Liver (tissue), 3 donors: ENCODE data around the gene MEGF11.

Experiments used
- CTCF ChIP-seq: fragments of 150-350 bp; IDR thresholded peaks from 2 replicates; pipeline ENCODE4 v1.5.1; 2017; ENCODE audit warnings: improper control_type of control experiment, low read depth, low read length; ENCODE audit not compliant: missing input control
- EGR1 ChIP-seq, 2 donors: IDR thresholded peaks; 2 replicates each; pipeline ENCODE4 v1.6.1; 2016 to 2018; ENCODE audit warnings: antibody characterized with exemption in 2 of 2, low read depth in 2 of 2
- GABPA ChIP-seq, 2 donors: IDR thresholded peaks in 1 of 2; conservative IDR thresholded peaks in 1 of 2; 2 replicates each; pipeline ENCODE4 v1.6.1; 2016; ENCODE audit warnings: antibody characterized with exemption in 2 of 2, mild to moderate bottlenecking in 1 of 2, moderate library complexity in 1 of 2
- JUND ChIP-seq, 2 donors: IDR thresholded peaks; 2 replicates each; pipeline ENCODE4 v1.6.1; 2016; ENCODE audit warnings: antibody characterized with exemption in 2 of 2
- SP1 ChIP-seq: IDR thresholded peaks from 2 replicates; pipeline ENCODE4 v1.6.1; 2018; ENCODE audit warnings: antibody characterized with exemption, mild to moderate bottlenecking
- TAF1 ChIP-seq: conservative IDR thresholded peaks from 2 replicates; pipeline ENCODE4 v1.6.1; 2016; ENCODE audit warnings: antibody characterized with exemption, mild to moderate bottlenecking
- YY1 ChIP-seq: IDR thresholded peaks from 2 replicates; pipeline ENCODE4 v1.6.1; 2016; ENCODE audit warnings: antibody characterized with exemption, mild to moderate bottlenecking
- TF ChIP-seq, protein P1 (sequence below): IDR thresholded peaks from 2 replicates; pipeline ENCODE4 v1.6.1; 2016; ENCODE audit warnings: antibody characterized with exemption
- TF ChIP-seq, protein P2 (sequence below): IDR thresholded peaks from 2 replicates; pipeline ENCODE4 v1.6.1; 2016; ENCODE audit warnings: antibody characterized with exemption, mild to moderate bottlenecking
- TF ChIP-seq, protein P3 (sequence below): IDR thresholded peaks from 2 replicates; pipeline ENCODE4 v1.6.1; 2016; ENCODE audit warnings: antibody characterized with exemption
- donor health status: healthy.
- donor health status: healthy.

DNA sequence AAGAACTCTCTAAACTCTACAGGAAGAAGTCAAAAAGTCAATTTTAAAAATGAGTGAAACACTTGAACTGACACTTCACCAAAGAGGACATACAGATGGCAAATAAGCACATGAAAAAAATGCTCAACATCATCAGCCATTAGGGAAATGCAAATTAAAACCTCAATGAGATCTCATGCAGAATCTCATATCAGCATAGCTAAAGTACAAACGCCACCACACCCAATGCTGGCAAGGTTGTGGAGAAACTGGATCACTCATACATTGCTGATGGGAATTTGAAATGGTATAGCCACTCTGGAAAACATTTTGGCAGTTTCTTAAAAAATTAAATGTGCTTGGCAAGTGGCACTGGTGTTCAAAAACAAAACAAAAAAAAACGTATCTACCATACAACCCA, 34.2 kb downstream of the MEGF11 start:
- TF ChIP-seq CTCF = no peak
- no peak for TF ChIP-seq TAF1
- no peak for TF ChIP-seq GABPA (IDR thresholded peaks at IDR 0.05 in 1 of 2, conservative IDR thresholded peaks at IDR 0.05 in 1 of 2)
- no peak for TF ChIP-seq EGR1 (IDR thresholded peaks at IDR 0.05; ENCODE audit: low read depth in 2 of 2)
- TF ChIP-seq, protein P1, sequence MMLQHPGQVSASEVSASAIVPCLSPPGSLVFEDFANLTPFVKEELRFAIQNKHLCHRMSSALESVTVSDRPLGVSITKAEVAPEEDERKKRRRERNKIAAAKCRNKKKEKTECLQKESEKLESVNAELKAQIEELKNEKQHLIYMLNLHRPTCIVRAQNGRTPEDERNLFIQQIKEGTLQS = no peak
- TF ChIP-seq, protein P2, sequence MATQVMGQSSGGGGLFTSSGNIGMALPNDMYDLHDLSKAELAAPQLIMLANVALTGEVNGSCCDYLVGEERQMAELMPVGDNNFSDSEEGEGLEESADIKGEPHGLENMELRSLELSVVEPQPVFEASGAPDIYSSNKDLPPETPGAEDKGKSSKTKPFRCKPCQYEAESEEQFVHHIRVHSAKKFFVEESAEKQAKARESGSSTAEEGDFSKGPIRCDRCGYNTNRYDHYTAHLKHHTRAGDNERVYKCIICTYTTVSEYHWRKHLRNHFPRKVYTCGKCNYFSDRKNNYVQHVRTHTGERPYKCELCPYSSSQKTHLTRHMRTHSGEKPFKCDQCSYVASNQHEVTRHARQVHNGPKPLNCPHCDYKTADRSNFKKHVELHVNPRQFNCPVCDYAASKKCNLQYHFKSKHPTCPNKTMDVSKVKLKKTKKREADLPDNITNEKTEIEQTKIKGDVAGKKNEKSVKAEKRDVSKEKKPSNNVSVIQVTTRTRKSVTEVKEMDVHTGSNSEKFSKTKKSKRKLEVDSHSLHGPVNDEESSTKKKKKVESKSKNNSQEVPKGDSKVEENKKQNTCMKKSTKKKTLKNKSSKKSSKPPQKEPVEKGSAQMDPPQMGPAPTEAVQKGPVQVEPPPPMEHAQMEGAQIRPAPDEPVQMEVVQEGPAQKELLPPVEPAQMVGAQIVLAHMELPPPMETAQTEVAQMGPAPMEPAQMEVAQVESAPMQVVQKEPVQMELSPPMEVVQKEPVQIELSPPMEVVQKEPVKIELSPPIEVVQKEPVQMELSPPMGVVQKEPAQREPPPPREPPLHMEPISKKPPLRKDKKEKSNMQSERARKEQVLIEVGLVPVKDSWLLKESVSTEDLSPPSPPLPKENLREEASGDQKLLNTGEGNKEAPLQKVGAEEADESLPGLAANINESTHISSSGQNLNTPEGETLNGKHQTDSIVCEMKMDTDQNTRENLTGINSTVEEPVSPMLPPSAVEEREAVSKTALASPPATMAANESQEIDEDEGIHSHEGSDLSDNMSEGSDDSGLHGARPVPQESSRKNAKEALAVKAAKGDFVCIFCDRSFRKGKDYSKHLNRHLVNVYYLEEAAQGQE = no peak
- TF ChIP-seq YY1 = no peak
- TF ChIP-seq, protein P3, sequence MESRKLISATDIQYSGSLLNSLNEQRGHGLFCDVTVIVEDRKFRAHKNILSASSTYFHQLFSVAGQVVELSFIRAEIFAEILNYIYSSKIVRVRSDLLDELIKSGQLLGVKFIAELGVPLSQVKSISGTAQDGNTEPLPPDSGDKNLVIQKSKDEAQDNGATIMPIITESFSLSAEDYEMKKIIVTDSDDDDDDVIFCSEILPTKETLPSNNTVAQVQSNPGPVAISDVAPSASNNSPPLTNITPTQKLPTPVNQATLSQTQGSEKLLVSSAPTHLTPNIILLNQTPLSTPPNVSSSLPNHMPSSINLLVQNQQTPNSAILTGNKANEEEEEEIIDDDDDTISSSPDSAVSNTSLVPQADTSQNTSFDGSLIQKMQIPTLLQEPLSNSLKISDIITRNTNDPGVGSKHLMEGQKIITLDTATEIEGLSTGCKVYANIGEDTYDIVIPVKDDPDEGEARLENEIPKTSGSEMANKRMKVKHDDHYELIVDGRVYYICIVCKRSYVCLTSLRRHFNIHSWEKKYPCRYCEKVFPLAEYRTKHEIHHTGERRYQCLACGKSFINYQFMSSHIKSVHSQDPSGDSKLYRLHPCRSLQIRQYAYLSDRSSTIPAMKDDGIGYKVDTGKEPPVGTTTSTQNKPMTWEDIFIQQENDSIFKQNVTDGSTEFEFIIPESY = no peak
- TF ChIP-seq JUND (IDR thresholded peaks at IDR 0.05) = no peak
- no peak for TF ChIP-seq SP1
